NCI-H748 treated with DMSO at 0.1 percent for 48 hours (cell line): Measurements from ENCODE around the gene GLB1L3.
"Not testable (repeated sequence)": the region's sequence is repeated elsewhere in the genome, so short reads cannot be mapped to it uniquely, and the experiment has no call there.

Experiments used
- DNase-seq: peaks from one replicate; lab custom pipeline; 2025; lab: John Stamatoyannopoulos, UW

The GLB1L3 gene

DNA sequence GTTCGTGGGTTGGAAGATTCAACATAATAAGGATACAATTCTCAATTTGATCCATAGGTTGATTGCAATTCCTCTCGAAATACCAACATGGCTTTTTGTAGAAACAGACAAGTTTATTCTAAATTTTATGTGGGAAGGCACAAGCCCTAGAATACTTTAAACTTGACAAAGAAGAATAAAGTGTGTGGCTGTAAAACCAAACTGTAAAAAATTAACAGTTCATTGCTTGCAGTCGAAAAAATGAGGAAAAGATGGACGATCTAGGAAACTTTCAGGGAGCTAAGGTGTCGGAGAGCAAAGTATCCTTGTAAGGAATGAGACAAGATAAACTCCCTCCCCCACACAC is 1.0 kb upstream of the GLB1L3 start:
- no peak for DNase-seq

DNA sequence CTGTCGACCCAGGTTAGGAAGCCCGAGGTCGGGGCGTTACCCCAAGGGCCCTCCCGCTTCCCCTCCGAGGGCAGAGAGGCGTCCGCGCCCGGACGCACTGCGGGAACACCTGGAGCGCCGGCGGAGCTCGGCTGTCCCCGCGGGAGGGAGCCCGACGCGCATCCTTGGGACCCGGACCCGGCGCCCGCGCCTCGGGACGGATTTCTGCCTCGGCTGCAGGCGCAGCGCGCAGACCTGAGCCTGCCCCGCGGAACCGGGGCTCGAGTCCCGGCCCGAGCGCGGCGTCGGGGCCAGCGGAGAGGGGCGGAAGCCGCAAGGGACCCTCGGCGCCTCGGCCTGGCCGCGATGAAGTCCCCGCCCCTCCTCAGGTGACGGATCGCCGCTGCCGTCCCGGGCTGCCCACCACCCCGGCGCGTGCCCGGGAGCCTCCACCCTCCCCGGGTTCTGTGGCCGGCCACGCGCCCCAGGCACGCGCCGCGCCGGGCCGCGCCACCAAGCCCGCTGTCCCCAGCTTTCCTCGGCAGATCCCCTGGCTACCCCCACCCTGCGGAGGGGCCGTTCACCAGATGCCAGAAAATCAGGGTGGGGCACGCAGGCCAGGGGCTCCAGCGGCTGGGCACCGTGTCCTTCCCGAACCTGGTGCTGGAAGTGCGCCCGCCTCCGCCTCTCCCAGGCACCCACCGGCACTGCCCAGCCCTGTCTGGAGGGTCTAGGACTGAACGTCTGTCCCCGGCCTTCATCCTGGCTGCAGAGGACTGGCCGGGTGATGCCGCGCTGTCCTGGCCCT is 410 bp downstream of the GLB1L3 start:
- no peak for DNase-seq

DNA sequence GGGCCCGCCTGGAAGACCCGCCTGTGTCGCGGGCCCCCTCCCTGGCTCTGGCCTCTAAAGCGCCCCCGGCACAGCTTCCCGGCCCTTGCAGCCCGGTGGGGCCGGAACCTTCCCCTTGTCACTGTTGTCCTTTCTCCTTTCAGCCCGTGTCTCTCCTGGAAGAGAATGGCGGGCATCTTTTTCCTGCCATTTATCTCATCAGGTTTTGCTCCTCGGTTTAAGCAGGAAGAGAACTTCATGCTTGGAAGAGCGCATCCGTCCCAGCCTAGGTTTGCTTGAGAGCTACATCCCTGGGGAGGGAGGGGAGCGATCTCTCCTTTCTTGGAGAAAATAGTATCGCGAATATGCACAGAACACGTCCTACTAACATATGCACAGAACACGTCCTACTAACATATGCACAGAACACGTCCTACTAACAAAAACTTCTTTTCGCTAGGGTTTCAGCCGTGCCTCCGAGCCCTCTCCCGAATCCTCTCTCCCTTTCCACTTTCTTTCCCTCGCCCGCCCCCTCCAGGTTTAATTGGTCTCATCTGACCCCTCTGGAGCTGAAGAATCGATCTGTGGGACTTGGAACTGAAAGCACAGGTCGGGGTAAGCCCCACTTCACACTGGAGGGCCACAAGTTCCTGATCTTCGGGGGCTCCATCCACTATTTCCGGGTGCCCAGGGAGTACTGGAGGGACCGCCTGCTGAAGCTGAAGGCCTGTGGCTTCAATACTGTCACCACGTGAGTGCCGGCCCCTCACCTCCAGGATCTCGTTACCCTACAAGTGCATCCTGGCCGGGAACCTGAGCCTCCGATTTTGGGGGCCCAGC is 1.2 kb downstream of the GLB1L3 start:
- no peak for DNase-seq

DNA sequence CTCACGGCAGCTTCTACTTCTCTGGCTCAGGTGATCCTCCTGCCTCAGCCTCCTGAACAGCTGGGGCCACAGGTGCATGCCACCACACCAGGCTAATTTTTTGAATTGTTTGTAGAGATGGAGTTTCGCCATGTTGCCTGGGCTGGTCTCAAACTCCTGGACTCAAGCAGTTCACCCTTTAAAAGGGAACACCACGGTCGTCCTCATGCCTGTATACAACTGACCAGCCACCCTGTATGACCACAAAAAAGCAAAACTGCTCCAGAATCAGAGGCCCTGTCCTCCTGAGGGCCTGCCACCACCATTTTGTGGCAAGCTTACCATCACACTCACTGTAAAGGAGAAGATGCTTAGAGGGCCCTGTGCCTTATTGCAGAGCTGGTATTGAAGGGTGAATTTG is 2.2 kb downstream of the GLB1L3 start:
- no peak for DNase-seq

DNA sequence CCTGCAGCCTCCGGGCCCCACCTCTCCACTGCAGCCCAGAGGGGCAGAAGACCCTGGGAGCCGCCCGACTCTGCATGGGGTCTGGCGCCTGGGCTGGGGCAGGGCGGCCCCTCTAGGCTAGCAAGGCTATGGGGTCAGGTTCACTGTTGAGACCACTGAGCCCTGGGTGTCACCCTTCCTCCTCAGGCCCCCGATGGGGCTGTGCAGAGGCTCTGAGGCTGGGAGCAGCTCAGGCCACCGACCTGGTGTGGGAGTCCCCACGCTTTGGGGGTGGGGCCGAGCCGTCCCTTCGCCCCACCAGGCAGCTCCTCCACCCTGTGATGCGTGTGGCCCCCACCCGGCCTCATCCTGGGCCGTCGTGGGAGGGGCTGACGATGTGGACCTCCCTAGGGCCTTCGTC is 5.5 kb downstream of the GLB1L3 start:
- DNase-seq, result not testable (repeated sequence)

DNA sequence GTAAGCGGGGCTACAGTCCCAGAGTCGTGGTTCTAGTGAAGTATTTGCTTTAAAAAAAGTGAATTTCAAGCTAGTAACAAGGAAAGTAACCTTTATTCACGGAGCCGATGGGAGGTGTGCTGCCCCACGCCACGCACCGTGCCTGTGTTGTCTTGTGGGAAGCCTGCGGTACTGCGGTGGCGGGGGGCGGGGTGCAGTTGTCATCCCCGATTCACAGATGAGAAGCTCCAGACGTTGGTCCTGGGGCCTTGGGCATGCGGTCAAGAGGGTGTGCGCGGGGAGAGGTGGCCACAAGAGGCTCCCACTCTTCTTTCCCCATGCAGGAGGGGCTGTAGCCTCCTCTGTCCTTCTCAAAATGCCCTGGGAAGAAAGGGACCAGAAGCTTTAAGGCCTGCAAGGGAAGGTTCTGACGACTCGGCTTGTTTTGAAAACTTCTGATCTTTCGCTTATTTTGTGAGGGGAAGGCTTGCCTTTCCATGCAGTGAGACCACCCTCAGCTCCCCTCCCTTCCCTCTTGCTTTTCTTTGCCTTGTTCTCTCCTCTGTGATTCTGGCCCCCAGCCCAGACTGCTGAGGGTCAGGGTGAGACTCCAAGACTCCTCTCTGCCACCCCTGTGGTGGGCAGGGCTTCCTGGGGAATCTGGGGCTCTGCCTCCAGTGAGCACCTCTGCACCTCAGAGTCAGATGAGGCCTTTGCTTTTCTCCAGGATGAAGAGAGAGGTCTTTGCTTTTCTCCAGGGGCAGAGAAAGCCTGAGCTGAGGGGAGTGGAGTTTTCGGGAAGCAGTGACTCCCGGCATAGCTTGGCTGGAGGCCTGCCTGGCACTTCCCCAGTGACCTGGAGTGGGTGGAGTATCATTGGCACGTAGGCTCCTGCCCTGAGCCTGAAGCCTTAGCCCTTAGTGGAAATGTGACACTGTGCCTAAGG is 6.2 kb downstream of the GLB1L3 start:
- no peak for DNase-seq

DNA sequence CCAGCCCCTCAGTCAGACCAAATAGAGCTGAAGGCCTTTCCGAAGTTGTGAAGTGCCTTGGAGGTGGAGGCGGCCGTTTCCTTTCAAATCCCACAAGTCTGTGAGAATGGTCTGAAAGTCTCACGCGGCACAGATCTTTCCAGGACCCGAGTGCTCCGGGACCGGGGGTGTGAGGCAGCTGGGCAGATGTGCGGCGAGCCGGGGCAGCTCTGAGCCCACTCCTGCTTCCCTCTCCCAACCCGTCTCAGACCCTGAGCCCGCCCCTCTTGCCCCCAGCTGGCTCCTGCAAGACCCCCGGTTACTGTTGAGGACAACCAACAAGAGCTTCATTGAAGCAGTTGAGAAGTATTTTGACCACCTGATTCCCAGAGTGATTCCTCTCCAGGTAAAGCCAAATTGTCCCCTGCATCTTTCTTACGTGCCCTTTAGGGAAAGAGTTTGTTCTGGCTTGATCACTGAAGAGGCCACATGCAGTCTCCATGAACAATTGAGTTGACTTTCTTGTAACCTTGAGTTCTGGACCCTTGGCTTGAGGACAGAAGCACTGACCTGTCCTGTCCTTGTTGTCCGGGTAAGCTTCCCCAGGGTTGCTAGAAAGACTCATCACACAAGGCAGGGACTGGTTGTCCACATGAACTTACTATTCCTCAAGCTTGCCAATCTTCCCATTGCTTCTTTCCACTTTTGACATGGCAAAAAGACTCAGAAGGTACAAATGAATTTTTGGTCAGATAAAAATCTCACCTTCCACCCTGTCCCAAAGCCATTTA is 7.5 kb downstream of the GLB1L3 start:
- no peak for DNase-seq

DNA sequence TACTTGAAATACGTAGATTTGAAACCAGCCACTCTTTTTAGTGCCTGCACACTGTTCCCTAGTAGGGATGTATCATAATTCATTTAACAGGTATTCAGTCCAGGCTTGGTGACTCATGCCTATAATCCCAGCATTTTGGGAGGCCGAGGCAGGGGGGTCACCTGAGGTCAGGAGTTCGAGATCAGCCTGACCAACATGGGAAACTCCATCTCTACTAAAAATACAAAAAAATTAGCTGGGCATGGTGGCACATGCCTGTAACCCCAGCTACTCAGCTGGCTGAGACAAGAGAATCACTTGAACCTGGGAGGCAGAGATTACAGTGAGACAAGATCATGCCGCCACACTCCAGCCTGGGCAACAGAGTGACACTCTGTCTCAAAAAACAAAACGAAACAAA is 8.2 kb downstream of the GLB1L3 start:
- not testable (repeated sequence) for DNase-seq

DNA sequence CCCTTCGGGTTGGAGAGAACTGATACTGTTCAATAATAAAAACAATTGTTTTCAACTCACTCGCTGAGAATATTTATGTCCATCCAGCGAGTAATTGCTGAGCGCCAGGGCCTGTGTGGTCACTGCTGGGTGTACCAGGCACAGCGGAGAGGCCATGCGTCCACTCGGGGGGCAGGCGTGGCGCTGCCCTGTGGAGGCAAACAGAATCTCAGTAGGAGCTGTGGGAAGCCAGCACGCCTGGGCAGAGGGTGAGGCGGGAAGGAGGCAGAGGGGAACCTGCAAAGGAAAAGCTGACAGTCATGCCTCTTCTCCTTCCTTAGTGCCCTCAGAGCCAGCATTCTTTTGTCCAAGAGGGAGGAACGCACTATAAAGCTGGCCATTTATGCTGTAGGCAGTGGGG is 11.4 kb downstream of the GLB1L3 start:
- no peak for DNase-seq

DNA sequence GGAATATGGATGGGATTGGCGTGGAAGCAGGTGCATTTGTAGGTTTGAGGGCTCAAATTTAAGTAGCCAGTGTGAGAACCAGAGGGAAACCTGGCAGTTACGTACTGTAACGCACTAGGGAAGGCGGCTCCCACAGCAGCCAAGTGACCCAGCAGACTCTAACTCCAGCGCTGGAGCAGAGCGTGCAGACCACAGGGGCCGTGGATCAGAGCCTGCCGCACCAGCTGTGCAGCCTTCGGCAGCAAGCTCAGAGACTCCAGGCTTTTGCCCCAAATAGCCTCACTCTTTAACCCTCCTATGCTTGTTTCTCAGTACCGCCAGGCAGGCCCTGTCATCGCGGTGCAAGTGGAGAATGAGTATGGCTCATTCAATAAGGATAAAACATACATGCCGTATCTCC is 12.3 kb downstream of the GLB1L3 start:
- no peak for DNase-seq

DNA sequence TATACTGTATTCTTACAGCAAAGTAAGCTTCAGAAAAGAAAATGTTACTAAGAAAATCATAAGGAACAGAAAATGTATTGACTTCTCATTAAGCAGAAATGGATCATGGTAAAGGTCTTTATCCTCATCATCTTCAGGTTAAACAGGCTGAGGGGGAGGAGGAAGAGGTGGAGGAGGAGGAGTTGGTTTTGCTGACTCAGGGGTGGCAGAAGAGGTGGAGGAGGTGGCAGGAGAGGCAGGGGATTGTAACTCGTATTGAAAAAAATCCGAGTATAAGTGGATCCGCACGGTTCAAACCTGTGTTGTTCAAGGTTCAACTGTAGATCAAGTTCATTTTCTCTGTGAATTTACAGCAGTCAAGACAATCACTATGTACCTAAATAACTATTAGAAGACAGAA is 13.0 kb downstream of the GLB1L3 start:
- no peak for DNase-seq

DNA sequence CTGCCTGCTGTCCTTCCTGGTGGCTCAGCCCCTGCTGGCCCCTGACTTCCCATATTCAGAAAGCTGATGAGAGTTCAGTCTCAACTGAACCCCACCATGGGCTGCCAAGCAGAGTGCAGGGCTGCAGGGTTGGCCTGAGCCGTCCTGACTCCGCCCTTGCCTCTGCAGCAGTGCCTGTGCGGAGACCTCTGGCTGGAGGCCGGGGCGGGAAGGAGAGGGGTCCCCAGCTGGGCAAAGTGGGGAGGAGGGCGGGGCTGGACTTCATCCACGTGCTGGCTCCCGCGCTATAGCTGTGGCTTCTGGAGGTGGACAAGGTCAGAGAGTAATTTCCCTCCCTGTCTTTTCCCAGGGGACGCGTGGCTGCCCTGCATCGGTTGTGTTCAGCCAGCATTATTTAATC is 13.6 kb downstream of the GLB1L3 start:
- DNase-seq, result no peak

DNA sequence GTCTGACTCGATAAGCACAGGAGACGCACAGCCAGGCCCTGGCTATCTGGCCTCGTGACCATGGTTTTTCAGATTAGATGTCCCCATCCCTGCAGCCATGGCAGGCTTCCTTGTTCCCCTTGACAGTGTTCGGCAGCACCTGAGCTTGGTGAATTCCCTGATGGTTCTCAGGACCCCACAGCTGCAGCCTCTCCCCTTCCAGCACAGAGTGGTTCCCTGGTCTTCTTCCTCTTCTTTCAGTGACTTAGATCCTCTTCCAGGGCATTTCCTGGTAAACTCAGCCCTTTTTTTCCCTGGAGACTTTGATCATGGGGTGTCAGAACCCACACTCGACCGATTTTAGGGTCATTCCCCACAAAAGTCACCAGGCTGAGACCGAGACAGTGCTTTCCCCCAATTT is 14.5 kb downstream of the GLB1L3 start:
- DNase-seq, result no peak

DNA sequence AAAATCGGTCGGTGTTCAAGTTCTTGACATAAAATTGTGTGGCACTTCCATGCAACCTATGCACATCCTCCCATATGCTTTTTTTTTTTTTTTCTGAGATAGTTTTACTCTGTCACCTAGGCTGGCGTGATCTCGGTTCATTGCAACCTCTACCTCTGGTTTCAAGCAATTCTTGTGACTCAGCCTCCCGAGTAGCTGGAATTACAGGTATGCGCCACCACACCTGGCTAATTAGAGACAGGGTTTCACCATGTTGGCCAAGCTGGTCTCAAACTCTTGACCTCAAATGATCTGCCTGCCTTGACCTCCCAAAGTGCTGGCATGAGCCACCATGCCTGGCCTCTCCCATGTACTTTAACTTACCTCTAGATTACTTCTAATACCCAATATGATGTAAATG is 15.0 kb downstream of the GLB1L3 start:
- DNase-seq, result no peak

DNA sequence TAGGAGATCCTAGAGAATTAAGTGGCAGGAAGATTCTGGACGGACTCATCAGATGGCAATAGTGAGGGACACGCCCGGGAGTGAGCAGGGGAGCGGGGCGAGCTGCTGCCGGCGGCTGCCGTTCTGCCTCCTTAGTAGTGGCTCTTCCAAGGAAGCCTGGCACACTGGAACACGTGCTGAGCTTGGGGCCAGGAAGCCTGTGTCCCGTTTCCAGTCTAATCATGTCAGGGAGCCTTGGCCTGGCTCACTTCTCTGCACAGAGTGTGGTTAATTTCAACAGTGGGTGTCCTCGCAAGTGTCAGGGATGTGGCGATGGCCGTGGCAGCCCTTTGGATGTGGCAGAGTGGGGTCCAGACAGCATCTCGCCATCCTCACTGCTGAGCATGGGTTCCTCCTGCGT is 16.5 kb downstream of the GLB1L3 start:
- DNase-seq, result no peak

DNA sequence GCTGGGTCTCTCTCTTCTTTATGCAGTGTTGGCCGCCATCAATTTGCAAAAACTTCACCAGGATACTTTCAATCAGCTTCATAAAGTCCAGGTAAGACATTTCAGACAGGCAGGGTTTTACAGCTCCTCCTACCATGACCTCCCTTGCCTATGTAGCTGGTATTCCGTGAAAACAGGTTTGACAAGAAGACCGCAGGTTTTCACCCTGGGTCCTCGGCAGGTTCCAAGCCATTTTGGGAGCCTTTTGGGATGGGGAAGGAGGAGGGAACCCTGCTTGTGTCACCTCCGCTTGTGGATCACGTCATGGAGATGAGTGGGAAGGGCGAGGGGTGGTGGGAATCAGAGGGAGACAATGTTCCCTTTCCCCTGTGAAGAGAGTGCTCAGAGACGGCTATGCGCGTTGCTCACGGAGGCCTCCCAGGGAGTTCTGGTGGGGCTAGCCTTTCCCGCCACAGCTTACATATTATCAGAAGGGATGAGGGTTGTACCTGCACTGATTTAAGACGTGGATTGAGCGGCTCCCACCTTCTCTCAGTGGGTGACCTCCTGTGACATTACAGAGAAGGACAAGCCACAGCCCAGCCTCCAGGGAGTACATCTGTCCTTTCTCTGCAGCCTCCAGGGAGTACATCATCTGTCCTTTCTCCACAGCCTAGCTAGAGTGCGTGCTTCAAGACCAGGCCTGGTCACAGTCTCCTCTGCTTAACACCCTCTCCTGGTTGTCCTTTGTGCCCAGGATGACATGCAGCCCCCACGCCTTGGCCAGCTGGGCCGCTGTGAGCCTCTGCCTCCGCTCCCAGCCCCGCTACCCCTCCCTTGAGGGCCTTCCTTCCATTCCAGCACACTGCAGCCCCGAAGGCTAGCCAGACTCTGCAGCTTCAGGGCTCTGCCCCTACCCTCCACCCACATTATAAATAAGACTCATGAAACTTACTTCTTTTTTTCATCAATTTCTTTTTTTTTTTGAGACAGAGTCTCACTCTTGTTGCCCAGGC is 17.2 kb downstream of the GLB1L3 start:
- no peak for DNase-seq

DNA sequence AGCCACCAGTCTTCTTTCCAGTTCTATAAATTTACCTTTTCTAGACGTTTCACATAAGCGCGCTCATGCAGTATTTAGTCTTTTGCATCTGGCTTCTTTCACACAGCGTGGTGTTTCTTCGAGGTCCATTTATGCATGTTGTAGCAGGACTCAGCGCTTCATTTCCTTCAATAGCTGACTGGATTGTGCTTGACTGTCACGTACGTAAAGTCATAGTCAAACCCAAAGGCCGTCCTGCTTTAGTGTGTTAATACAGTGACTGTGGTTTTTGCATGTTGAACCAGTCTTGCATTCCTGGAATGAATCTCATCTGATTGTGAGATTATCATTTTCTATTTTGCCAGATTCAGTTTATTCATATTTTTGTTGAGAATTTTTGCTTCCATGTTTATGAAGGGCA is 18.5 kb downstream of the GLB1L3 start:
- no peak for DNase-seq

DNA sequence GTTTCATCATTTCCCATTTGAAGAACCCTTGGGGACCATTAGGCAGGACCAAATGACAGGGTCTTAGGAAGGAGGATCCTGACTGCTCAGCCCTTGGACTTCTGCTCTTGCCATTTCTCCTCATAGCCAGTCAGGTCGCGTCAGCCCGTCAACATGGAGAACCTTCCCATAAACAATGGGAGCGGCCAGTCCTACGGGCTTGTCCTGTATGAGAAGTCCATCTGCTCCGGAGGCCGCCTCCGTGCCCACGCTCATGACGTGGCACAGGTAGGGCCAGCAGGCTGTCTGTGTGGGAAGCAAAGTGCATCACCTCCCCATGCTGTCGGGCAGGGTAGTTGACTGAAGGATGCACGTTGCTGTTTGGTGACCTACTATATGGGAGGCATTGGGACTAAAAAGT is 36.0 kb downstream of the GLB1L3 start:
- DNase-seq, result no peak

DNA sequence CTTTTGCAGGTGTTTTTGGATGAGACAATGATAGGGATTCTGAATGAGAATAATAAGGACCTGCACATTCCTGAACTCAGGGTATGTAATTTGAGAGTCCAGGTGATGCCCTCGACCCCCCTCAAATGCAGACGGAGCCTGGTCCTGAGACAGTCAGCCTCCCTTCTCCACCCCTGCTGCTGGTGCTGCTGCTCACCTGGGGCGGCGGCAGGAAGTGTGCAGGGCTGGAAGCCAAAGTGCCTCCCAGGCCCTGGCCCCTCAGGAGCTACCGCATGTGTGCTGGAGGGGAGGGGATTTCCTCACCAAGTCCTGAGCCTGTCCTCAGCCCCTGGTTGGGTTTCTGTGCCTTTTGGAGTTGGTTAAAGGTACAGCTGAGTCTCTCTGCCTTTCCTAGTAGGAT is 36.6 kb downstream of the GLB1L3 start:
- no peak for DNase-seq

DNA sequence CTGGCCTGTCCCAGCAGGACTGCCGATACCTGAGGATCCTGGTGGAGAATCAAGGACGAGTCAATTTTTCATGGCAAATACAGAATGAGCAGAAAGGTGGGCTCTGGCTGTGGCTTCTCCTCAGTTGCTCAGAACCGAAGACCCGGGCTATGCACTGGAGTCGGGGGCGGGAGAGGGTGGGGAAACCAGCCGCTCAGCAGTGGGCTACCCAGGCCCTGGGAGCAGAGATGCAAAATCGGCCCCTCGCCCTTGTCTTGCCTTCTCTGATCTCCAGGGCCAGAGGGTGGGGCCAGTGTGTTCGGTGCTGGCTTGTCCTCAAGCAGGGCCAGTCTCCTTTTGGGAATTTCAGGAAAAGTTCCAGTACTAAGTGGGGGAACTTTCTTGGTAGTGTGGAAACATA is 37.2 kb downstream of the GLB1L3 start:
- no peak for DNase-seq
